Smooth muscle cell of the pulmonary artery (primary cell): ENCODE data around the gene SERTM1. TPM values are rescaled to one million over a fixed set of nuclear protein-coding genes. Genes with fewer than 3 reads are reported as not detected.

ENCODE experiments used
- total RNA-seq: library from RNA; depleted of rRNA; stranded (reverse); fragments of >200 nt; gene quantifications from 2 replicates; pipeline ENCODE4 v1.2.3, GENCODE V29; 2014

The SERTM1 gene
- total RNA-seq, result not detected in 2 replicates

DNA sequence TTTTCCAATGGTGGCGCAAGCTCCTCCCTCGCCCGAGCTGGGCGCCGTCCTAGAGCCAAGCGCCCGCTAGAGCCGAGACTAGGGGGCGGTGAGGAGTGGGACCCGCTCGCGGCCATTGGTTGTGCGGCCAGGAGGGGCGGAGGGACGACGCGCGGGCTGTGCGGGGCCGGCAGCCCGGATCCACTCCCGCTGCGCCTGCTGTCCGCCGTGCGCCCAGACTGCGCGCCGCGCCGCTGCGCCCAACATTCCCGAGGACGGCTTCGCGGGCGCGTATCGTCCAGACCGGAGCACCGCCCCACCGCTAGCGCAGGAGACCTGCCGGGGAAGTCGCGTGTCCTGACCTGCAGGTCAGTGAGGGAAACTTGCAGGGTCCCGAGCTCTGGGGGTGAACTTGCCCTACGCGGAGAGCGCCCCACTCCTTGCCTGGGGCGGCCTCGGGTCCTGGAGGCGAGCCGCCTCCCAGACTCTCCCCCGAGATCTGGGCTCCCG lies at the start of gene SERTM1:
Gene SERTM1 (plus strand): TSS at position 183 of the 489 bp plus-strand sequence. CDS start 21,059 bp downstream, outside the sequence.

Other genes with a start within 250 kb of the SERTM1 start
- 0.39 and 2.8 TPM in 2 replicates for gene CCNA1, start 241.5 kb upstream of the SERTM1 start, total RNA-seq
- 1.8 TPM in 2 replicates for gene RFXAP, start 145.2 kb downstream of the SERTM1 start, total RNA-seq
- gene SMAD9, start 246.2 kb downstream of the SERTM1 start, total RNA-seq, result 3.8 and 8.3 TPM in 2 replicates